Activated CD4-positive, alpha-beta T cell treated with anti-CD3 and anti-CD28 coated beads, Interleukin-2, Interleukin-4, amounts not matched to agents 100 ng/mL and 50 ng/mL, durations not matched to agents 16 hours and 8 hours (primary cell): ENCODE results near the gene STK4.

Source experiments
- DNase-seq: peaks from one replicate; pipeline ENCODE4 v3.0.0-alpha.2; 2020; ENCODE audit warnings: low spot score

The STK4 gene

DNA sequence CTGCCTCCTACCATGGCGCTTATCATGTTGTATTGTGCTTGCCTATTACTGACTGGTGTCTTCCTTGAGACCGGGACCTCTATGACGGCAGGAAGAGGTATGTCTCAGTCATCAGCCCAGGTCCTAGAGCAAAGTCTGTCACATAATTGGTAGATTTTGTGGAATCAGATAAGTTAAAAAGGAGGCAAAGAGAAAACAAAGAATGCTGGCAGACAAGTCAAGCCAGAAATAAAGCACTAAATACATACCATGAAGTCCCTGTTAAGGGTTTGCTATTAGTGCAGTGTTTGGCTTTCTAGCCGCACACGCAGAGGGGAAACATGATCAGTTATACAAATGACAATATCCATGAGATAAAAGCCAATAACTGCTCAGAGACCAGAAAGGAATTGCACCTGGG, 12.1 kb upstream of the STK4 start:
- no peak for DNase-seq

DNA sequence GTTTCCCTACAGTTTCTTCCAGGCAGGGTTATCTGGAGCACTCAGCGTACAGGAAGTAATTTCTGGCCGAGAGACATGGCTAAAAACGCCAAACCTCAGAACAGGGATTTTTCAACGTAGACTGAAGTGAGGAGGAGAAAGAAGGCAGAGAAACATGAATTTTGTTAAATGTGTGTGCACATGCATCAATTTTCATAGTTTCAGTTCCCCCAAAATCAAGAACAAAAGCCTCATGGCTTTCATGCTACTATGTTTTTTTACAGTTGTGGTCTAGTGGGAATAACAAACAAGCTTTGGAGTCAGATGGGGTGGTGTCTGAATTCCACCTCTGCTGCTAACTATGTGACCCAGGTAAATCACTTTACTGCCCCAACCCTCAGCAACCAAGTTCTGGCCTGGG, 11.0 kb upstream of the STK4 start:
- no peak for DNase-seq

DNA sequence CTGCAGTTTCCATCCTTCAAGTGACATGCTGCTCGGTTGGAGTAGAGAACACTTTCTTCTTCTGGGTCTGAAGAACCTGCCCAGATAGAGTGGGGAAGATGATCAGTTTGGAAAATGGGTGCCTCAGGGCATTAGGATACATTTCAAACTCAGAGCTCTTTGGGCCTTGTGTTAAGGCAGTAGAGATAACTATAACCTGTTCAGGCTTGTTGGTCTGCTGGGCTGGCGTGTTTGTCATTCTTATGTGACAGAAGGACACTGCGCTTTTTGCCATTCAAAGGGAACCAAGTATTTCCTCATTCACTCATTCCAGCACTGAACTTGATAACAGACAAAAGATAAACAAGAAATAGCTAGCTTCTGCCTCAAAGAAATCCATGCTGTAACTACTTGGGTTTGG, 9.9 kb upstream of the STK4 start:
- DNase-seq, result no peak

DNA sequence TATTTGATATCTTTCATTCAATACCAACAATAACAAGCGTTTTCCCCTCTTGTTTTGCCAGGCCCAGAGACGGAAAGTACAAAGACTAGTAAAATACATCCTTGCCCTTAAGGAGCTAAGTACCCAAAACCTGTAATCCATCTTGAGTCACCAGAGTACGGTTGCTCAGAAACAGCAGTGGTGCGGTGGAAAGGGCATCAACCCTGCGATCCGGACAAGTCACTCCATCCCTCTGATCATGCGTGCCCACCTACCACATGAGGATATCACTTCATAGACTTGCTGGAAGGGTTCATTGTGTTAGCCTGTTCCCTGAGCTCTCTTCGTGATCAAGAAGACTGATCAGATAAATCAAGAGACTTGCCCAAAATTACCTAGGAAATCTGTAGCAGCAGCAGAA, 8.0 kb upstream of the STK4 start:
- no peak for DNase-seq

DNA sequence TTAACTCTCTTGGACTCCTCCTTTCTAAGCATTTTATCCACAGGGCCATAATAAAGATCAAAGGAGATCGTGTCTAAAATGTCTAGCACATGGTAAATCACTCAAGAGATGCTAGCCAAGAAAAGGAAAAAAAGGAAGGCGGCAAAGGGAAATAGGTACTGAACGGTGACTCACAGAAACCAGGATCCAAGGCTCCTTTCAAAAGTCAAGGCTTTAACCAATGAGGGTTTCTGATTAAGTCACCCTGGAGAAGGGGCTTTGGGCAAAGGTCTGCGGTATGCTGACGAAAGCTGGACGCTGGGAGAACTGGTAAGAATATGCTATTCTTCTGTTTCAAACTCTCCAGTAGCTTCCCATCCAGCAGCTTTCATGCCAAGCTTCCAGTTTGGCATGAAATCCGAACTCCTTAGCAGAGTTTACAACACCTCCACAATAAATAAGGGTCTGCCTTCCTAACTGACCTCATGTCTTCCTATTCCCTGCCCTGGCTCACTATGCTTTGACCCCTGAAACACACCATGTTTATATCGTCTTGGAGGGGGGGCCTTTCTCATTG, 7.2 kb upstream of the STK4 start:
- peak; percentile 37 for DNase-seq

DNA sequence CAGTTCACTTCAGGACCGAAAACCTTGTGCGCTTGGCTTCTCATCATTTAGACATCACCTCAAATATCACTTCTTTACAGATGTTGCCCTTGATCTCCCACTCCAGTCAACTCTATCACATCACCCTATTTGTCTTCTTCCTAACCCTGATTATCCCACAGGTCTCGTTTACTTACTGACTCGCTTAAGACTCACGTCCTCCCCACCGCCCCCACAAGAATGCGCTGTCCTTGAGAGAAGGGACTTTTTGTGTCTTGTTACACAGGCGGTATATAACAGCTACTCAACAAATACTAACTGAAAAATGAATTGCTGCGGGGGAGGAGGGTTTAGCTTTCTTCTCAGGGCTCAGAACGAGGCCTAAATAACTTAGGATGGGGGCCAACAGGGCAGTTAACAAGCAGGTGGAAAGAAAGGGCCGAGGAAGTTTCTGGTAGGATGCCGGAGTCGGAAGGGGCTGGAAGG, 6.6 kb upstream of the STK4 start:
- no peak for DNase-seq

DNA sequence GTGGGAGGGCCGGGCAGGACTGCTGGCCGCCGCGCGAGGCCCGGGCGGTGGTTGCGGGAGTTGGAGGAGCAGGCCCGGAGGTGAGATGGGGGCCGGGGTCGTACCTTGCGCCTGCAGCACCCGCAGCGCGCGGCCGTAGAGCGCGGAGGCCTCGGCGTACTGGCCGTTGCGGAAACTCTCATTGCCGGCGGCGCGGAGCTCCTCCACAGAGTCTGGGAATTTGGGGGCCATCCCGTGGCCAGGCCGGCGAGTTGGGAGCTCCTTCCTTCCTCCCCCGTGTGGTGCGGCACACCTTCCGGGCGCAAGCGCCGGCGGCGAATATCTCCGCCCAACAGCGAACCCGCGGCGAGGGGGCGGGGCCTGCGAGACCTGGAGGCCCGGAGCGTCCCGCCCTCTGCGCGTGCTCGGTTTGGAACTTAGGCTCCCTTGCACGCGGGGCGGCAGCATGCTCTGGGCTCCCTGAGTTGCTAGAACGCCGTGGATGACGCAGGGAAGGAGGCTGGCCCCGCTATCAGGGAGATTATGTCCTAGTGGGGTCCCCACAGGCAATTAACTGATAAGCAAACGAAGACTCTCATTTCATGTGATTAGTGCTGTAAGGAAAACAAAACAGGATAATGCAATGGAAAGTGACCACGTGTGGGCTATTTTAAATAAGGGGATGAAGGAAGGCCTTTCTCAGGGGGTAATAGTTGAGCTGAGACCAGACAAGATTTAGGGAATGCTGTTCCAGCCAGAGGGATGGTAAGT, 6.0 kb upstream of the STK4 start, which contains the start of gene TOMM34:
TSS of gene TOMM34 (minus strand) at position 295 of the 750 bp plus-strand sequence. CDS start at position 231, 64 bp downstream.
- DNase-seq, result peak; percentile 95

DNA sequence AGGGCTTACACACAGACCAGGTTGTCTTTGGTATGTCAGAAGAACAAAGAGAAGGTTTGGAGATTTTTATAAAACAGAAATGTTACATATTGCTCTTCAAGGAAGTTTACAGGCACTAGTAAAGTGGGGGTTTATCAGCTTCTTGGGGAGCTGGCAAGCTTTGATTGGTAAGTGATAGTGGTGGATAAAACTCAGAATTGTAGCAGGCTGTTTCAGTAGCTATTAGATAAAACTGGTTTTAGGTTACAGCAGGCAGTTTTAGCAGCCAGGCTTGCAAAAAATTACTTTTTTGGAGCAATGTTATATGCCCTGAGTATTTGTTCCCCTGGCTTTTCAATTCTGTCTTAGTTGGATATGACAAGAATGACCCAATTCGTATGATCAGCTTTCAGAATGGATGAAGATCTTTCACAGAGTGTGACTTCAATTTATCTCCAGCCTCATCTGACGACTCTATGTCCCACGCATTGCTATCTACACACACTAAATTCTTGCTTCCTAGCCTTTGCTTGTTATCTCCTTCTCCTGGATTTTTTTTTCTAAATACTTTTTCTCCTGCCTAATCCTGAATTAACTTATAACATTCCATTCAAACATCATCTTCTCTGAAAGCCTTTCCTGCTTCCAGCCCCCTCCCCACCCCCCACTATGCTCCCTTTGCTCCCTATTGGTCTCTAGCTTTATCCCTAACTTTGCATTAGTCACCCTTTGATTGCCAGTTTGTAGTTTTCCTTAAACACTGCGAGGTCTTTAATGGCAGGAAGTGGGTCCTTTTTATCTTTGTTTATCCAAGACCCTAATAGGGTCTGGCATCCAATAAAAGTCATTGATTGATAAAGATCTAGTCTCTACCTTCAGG, 5.1 kb upstream of the STK4 start:
- DNase-seq, result no peak

DNA sequence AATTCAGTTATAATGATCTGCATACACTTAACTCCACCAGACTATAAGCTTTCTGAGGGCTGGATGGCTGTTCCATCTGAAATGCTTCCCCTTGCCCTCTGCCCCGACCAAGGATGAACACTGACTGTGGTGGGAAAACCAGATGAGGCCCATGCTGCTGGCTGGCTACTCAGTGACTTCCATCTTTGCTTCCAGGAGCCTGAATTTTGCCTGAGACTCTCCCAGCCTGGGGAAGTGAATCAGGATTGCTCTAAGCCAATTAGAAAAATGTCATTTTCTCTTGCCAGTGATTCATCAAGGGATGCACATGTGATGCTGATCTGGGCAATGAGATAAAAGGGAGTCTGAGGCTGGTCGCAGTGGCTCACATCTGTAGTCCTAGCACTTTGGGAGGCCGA, 4.4 kb upstream of the STK4 start:
- DNase-seq, result no peak

DNA sequence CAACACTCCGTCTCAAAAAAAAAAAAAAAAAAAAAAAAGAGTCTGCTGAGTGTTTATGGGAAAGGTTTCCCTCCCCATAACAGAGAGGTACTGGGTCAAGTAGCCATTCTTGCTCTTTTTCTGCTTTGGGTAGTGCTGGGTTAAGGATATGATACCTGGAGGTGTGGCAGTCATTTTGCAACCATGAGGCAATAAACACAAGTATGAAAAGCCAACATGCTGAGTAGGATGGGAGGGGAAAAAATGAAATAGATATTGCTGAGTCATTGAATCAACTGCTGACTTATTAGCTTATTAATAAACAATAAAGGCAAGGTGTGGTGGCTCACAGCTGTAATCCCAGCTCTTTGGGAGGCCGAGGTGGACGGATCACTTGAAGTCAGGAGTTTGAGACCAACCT, 3.8 kb upstream of the STK4 start:
- no peak for DNase-seq

DNA sequence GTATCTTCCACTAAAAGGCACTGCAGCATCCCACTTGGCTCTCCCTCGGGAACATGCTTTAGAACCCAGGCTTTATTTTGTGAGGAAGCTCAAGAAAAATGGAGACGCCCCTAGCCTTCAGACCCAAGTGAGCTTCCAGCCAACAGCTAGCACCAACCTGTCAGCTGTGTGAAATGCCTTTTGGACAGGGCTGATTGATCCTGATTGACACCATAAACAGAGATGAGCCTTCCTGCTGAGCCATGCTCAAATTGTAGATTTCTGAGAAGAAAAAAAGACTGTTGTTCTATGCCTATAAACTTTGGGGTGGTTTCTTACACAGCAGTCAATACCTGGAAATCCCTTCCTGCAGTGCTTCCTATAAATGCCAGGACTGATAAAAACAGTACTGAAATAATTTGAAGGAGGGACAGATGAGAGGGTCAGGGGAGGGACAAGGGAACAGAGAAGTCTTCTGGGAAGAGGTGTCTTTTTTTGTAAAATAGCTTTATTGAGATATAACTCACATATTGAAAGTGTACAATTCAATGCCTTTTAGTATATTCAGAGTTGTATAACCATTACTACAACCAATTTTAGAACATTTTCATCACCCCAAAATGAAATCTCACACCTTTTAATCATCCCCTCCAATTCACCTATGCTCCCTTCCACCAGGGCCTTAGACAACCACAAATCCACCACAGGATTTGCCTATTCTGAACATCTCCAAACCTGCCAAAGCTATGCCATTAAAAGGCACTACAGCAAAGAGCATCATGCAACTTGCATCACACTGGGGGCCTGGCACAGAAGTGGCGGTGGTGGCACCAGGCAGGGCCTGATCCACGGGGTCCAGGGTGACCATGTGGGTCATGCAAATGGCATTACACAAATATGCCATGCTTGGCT, 2.7 kb upstream of the STK4 start:
- DNase-seq, result no peak

DNA sequence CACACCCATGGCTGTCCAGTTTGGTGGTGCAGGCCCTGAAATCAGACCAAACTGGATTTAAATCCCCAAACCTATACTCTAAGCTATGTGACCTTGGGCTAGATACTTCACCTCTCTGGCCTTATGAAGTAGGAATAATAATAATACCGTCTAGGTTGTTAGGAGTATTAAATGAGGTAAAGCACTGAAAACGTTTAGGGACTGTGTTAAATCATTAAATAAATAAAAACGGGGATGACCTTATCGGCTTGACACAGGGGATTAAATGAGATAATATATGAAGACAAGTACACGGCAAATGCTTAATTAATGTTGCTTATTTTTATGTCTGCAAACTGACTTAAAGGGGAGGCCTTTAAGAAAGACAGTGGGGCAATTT, 672 bp upstream of the STK4 start:
- DNase-seq, result no peak

DNA sequence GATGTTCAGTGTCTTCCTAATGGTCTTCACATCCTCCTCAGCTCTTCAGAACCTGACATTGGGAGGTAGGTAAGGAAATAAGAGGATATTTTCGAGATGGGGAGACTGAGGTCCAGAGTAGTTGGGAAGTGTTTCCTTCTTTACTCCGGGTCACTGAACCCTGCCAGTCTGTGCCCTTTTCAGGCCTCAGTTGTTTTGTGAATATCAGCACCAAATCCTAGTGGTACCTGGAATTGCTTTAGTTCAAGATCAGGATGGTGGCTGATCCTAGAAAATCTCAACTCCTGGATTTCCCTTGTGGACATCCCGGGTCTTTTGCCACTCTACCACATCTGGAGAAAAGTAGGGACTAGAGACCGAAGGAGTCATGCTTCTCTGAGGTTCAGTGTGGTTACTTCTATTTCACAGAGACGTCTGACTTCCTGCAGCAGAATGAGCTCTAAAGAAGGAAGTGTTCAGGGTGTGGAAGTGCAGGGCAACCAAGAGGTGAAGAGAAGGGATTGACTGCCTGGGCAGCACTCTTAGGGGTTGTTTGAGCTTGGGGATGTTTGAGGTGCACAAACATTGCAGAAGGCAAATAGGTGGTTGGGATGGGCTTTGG, 995 bp downstream of the STK4 start:
- DNase-seq, result peak; percentile 68

DNA sequence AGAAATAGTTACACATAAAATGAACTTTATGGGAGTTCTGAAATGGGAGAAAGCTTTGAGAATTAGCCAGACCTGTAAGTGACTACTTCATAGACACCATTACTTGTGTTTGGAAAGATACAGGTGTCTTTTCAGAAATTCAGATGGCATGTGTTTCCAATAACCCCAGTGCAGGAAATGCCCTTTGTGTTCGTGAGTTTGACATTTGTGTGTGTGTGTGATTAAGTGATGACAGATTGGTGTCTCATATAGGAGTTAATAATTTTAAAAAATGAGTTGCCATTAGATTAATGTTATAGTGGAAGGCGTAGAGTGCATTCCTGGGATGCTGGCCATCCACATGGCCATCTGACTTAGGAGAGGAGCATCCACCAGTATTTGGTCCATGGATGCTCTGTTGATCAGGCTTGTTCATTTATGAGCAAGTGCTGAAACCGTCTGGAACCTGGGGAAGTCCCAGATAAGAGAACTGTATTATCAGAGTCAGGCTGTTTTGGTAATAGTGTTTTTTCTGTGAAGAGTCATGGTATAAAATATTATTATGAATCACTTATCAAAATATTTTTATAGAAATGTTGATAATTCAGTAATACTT, 3.1 kb downstream of the STK4 start:
- DNase-seq, result peak; percentile 53

DNA sequence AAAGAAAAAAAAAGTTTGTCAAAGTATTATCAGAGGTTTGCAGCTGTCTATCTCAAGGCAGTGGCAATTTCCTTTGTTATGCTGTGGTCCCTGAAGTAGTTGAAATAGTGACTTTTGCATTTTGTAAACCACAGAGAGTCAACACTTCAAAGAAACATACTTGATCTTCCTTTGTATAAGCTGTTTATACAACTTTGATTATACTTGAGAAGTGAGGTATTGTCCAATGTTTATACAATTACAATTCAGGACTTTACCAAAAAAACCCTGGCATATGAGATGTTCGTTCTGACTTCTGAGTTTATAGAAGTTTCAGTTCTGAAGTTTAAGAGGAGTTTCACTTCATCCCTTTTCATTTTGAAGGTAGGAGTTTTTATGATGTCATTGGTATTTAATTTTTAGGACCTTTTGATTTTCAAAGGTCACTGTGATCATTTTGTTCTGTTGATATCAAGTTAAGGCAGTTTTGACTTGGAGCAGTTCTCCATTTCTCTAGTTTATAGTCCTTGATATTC, 4.0 kb downstream of the STK4 start:
- peak; percentile 28 for DNase-seq

DNA sequence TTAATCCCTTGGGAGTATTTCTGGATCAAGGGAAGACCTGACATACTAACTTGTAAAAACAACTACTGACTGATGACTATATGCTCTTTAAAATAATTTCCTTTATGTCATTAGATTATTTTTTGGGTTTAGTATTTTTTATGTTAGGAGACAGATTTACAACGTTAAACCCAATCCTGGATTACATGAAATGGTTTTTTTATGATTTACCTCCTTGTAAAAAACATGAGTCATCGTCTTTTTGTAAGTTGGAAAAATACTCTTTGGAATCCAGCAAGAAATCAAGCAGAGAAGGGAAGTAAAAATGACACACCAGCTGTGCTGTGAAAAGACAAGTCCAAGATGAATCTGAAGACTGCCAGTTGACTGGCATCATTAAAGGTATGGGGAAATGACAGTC, 6.7 kb downstream of the STK4 start:
- DNase-seq, result no peak

DNA sequence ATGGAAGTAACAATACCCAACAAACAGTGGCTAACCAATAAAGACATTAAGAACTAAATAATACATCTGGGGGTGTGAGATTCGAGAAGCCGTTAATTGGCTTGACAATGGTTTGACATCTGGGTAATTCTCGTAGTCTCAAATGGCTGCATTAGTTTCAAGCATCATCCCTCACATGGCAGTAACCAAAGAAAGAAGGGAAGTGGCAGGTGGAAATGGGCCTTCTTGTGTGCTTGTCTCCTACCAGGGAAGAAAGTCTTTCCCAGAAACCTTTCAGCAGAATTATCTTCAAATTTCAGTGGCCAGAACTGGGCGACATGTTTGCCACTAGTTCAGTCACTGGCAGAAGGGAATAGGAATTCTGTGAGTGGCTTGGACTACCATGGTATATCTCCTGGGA, 10.4 kb downstream of the STK4 start:
- DNase-seq, result no peak

DNA sequence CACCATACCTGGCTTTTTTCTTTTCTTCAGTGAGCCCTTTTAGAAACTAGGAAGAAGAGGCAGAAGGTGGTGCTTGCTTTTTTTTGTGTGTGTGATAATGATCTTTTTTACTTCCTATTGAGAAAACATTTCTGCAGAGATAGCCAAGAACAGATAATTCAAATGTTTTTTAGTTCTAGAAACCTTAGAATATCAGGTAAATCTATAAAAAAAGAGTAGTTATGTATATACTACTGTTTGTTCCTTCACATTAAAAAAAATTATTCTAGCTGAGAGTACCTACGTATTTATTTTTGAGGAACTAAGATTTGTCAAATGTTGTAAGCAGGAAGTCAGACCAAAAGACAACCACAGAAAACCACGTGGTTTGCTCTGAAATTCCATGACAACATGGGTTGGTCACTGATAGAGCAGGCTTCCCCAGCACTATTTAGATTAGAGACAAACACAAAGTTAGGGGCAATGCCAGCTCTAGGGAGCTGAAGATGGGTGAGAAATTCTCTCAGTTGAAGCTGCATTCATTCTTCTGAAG, 12.8 kb downstream of the STK4 start:
- peak; percentile 73 for DNase-seq

DNA sequence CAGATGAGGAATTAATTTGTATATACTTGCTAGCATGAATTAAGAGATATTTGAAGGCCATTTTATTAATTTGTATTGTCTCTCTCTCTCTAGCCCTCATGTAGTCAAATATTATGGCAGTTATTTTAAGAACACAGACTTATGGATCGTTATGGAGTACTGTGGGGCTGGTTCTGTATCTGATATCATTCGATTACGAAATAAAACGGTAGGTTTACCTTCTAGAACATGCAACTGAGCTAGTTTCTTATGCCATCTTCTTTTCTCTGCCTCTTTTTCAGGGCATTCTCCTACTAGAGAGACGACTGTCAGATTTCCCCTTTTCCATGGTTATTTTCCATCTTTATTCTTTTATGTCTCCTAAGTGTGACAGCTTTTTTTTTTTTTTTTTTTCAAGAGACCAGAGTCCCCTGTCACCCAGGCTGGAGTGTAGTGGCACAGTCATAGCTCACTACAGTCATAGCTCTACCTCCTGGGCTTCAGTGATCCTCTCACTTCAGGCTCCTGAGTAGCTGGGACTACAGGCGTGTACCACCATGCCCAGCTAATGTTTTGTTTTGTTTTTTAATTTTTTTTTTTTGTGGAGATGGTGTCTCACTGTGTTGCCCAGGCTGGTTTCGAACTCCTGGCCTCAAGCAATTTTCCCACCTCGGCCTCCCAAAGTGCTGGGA, 15.6 kb downstream of the STK4 start:
- DNase-seq, result no peak

DNA sequence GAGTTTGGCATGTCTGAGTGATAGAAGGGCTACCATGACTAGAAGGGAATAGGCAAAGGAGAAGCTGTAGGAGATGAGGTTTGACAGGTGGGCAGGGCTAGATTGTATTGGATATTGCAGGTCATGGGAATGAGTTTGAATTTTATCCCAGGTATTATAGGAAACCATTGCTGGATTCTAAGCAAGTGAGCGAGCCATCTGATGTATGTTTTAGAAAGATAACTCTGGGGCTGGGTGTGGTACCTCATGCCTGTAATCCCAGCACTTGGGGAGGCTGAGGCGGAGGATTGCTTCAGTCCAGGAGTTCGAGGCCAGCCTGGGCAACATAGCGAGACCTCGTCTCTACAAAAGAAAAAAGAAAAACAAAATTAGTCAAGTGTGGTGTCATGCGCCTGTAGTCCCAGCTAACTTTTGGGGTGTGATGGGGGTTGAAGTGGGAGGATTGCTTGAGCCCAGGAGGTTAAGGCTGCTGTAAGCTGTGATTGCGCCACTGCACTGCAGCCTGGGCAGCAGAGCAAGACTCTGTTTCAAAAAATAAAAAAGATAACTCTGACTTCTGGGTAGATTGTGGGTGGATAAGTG, 16.9 kb downstream of the STK4 start:
- DNase-seq, result no peak
